GM12891 (cell line): Measurements from ENCODE around the gene MRNIP.
A peak's percentile ranks its signal among the peaks of the same experiment; 100 is the strongest.

Experiments used
- PAX5 ChIP-seq: IDR thresholded peaks from 2 replicates; pipeline ENCODE4 v1.6.1; 2011; ENCODE audit warnings: low read length, moderate library complexity, mild to moderate bottlenecking; ENCODE audit not compliant: insufficient read depth, severe bottlenecking
- POLR2A ChIP-seq: IDR thresholded peaks from 2 replicates; pipeline ENCODE4 v1.6.1; 2011; ENCODE audit warnings: low read depth, low read length, control low read depth
- POLR2AphosphoS5 ChIP-seq: IDR thresholded peaks from 2 replicates; pipeline ENCODE4 v1.6.1; 2011; ENCODE audit warnings: low read depth, low read length, control low read depth
- POU2F2 ChIP-seq: IDR thresholded peaks from 2 replicates; pipeline ENCODE4 v1.6.1; 2011; ENCODE audit warnings: low read depth, mild to moderate bottlenecking, control low read depth, low read length, moderate library complexity
- SPI1 ChIP-seq: IDR thresholded peaks from 2 replicates; pipeline ENCODE4 v1.6.1; 2011; ENCODE audit warnings: low read depth, low read length, control low read depth
- TAF1 ChIP-seq: IDR thresholded peaks from 2 replicates; pipeline ENCODE4 v1.6.1; 2011; ENCODE audit warnings: low read depth, low read length, control low read depth

- TF ChIP-seq POLR2AphosphoS5 (peak; percentile 56; the same call in 1 of the 2 replicates), POLR2A (no peak; the same call in none of the 2 replicates), SPI1 (no peak), PAX5 (no peak), TAF1 (no peak), POU2F2 (0 out of 2 replicates have a peak, but pooled peaks have one; percentile 9)
Observed at GRCh38 chr5:179836225-179837019, 22.2 kb downstream of the MRNIP start.
